GM08714 (cell line): ENCODE measurements around the gene CFAP61.
"Not testable (repeated sequence)": the region's sequence is repeated elsewhere in the genome, so short reads cannot be mapped to it uniquely, and the experiment has no call there.

Experiments used
- H3K4me3 ChIP-seq: fragments of 200-500 bp; sonication (Bioruptor generic); 2 replicates; pipeline ENCODE4 v1.5.1; 2014; ENCODE audit warnings: mild to moderate bottlenecking, low read length, inconsistent platforms
- ZNF274 ChIP-seq: IDR thresholded peaks from 2 replicates; pipeline ENCODE4 v1.6.1; 2012; ENCODE audit warnings: mild to moderate bottlenecking, low read depth, low read length

CFAP61 gene

DNA sequence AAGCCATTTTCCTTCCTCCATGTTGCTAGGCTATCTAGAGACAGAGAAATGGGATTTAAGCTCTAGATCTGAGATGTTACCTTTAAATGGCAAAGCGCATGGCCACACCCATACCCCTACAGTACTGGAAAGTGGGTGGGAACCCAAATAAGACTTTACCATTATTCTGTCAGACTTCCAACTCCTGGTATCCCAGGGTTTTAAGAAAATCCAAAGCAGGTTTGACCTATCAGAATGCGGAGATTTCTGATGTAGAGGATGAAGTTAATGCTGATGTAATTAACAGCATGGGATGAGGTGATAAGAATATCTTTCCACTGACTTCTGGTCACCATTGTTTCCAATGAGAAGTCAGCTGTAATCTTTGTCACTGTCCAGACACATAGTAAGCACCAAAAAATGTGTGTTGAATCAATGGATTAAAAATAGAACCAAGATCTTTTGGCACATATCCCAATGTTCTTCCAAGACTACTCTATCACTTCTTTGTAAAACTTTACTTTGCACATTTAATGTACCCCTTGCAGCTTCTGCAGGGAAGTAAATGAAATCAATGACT is 174.8 kb downstream of the CFAP61 start:
- H3K4me3 ChIP-seq = no peak overlapping the region

DNA sequence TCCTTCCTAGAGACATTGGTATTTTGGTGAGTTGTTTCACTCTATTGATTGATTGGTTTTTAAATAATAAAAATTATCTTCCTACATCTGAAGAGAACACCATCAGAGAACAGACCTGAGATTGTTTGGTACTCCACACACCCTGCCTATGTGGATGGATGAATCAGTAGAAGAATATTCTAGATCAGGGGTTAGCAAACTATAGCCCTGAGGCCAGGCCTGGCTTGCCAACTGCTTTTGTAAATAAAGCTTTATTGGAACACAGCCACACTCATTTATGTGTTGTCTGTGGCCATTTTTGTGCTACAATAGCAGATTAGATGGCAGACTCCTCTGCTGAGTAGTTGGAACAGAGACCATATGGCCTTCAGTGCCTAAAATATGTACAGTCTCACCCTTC is 176.0 kb downstream of the CFAP61 start:
- TF ChIP-seq ZNF274 = no peak
- H3K4me3 ChIP-seq = no peak overlapping the region

More for the DNA sequence above, 174.8 kb downstream of the CFAP61 start:
- TF ChIP-seq ZNF274 = no peak

DNA sequence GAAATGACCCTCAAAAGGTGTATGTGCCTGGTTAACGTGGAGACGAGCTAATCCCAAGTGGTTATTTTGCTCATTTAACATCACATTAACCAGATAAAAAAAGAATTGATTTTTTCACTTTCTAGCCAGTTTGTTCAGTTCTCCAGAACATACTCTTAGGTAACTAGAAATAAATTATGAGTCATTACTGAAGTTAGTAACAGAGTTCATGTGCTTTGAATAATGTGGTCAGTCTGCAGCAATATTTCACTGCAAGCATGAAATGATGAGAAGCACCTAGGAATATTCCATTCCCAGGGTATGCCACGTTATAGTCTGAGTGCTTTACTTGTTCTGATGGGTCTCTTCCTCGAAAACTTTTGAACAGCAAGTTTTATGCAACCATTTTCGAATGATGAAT is 177.3 kb downstream of the CFAP61 start:
- no peak for TF ChIP-seq ZNF274
- H3K4me3 ChIP-seq = no peak overlapping the region

GRCh38 chr20:20230741-20231140 is 178.4 kb downstream of the CFAP61 start:
- H3K4me3 ChIP-seq = no peak overlapping the region
- no peak for TF ChIP-seq ZNF274

GRCh38 chr20:20231528-20232298 is 179.4 kb downstream of the CFAP61 start:
- no peak overlapping the region for H3K4me3 ChIP-seq
- TF ChIP-seq ZNF274 = no peak

DNA sequence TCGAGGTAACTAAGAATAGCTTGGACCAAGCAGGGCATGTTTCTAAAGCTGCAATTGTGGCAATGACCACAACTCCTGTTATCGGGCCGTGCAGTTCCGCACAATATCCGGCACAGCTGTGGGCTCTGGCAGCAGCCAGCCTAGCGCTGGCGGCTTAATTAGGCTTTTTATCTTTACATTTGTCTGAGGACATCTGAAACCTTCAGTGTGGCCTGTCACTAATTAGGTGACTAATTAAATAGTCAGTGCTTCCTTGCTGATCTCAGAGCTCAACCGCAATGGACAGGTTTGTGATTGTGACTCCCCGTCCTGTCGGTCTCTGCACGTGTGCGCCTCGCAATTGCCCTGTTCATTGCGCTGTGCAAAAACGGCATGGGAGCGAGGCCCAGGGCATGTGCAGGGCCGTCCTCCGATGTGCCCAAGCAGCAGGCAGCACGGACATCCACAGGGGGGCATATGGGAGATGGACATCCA is 180.7 kb downstream of the CFAP61 start:
- no peak overlapping the region for H3K4me3 ChIP-seq
- no peak for TF ChIP-seq ZNF274

- no peak overlapping the region for H3K4me3 ChIP-seq
- no peak for TF ChIP-seq ZNF274
These were observed 183.3 kb downstream of the CFAP61 start for GRCh38 chr20:20235681-20236080.

DNA sequence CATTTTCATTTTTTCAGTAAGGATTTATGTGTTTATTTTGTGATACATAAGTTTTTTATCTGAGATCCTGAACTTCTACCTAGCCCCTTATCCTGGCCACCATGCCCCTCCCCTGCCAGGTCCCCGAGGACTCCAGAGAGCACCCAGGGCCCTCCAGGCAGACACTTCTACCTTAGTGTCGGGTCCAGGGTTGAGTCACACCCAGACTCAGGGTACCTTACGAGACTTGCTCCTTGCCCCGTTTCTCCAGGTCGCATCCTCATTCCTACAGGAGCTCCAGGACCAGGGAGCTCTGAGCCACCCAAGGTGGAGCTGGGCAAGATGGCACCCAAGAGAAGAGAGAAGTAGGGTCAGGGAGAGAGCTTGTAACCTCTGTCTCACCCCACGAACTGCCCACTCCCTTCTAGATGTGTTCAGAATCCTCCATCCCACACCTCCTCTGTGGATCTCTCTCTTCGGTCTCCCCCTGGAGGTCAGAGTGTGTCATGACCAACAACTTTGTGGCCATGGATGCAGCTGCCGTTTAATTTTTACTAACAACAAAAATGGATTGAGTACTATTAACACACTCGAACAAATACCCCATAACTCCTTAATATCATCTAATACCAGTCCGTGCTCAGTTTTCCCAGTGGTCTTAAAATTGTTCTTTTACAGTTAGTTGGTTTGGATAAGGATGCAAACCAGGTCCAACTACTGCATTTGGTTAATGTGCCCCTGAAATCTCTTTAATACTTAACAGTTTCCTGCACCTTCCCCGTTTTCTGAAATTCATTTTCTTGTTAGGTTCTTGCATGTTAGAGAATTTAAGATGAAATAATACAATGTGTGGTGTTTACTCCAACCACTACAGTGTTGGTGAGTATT is 185.0 kb downstream of the CFAP61 start:
- no peak for TF ChIP-seq ZNF274
- no peak overlapping the region for H3K4me3 ChIP-seq

- TF ChIP-seq ZNF274 = no peak
- no peak overlapping the region for H3K4me3 ChIP-seq
These were observed 189.6 kb downstream of the CFAP61 start for GRCh38 chr20:20241976-20242375.

DNA sequence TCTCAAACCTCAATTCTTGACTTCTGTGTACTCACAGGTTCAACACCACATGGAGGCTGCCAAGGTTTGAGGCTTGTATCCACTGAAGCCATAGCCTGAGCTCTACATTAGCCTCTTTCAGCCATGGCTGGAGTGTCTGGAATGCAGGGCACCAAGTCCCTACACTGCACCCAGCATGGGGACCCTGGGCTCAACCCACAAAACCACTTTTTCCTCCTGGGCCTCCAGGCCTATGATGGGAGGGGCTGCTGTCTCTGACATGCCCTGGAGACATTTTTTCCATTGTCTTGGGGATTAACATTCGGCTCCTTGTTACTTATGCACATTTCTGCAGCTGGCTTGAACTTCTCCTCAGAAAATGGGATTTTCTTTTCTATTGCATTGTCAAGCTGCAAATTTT is 192.1 kb downstream of the CFAP61 start:
- not testable (repeated sequence) for H3K4me3 ChIP-seq

DNA sequence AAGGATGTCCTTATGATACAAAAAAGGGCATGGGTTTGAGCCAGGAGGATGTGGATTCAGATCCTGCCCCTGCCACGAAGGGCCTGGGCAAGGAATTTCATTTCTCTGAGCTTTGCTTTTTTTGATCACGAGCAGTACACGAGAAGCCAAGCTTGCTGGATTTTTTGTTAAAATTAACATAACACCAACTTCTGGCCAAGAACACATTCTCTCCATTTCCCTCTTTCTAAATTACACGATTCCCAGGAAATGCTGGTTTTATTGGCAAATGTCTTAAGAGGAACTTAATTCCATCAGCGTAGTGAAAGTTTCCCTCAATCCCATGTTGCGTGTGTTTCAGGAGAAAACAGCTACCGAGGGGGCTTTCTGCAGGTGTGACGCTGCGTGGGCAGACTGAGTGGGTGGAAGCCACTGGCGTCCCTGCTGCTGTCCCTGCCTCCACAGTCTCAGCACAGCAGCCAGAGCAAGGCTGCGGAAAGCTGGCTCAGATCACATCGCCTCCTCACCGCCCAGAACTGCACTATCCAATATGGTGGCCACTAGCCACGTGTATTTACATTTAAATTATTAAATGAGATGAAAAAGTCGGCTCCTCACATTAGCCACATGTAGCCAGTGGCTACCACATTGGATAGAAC is 194.8 kb downstream of the CFAP61 start:
- TF ChIP-seq ZNF274 = no peak
- H3K4me3 ChIP-seq = no peak overlapping the region

GRCh38 chr20:20248620-20249200 is 196.4 kb downstream of the CFAP61 start:
- H3K4me3 ChIP-seq = no peak overlapping the region
- TF ChIP-seq ZNF274 = no peak

DNA sequence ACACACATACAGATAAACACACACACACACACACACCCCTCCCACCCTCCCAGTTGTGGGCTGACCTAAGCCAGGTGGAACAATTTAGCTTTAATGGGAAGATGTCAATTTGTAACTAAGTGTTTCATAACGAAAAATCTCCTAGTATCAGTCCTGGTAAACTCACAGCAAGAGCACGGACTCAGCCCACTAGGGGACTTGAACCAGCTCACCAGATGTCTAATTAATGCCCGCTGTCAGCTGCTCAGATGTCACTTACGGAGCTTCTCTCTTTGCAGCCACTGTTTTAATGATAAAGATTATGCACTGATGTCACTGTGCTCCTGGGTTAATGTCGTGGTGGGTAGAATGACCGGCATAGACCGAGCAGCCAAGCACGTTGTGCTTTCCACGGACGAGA is 199.0 kb downstream of the CFAP61 start:
- H3K4me3 ChIP-seq = no peak overlapping the region
- no peak for TF ChIP-seq ZNF274

DNA sequence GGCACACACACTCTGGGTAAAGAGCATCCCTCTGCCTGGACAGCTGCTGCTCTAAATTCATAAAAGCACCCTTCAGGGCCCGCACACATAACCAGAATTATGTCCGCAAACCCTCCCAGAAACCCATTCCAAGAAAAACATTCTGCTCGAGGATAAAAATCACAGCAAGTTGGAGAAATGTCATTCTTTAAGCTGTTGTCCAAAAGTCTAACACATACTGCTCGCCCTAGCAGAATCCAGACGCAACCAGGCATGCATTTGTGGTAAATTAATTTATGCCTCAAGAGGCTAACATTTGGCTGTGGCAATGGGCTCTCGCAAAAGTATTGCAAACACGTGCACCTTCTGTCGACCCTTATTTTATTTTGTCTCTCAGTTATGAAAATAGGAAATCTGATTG is 199.5 kb downstream of the CFAP61 start:
- no peak for TF ChIP-seq ZNF274

More for the DNA sequence above, 199.5 kb downstream of the CFAP61 start:
- no peak overlapping the region for H3K4me3 ChIP-seq
